GM18511 (cell line): ENCODE measurements around the gene TBX4.
A peak's percentile ranks its signal among the peaks of the same experiment; 100 is the strongest.

Experiments
- ATAC-seq: cut with Tn5 transposase; IDR thresholded peaks from one replicate; pipeline ENCODE4 v1.9.1; 2021; ENCODE audit warnings: mild to moderate bottlenecking, moderate library complexity; ENCODE audit not compliant: unreplicated experiment

TBX4 gene

DNA sequence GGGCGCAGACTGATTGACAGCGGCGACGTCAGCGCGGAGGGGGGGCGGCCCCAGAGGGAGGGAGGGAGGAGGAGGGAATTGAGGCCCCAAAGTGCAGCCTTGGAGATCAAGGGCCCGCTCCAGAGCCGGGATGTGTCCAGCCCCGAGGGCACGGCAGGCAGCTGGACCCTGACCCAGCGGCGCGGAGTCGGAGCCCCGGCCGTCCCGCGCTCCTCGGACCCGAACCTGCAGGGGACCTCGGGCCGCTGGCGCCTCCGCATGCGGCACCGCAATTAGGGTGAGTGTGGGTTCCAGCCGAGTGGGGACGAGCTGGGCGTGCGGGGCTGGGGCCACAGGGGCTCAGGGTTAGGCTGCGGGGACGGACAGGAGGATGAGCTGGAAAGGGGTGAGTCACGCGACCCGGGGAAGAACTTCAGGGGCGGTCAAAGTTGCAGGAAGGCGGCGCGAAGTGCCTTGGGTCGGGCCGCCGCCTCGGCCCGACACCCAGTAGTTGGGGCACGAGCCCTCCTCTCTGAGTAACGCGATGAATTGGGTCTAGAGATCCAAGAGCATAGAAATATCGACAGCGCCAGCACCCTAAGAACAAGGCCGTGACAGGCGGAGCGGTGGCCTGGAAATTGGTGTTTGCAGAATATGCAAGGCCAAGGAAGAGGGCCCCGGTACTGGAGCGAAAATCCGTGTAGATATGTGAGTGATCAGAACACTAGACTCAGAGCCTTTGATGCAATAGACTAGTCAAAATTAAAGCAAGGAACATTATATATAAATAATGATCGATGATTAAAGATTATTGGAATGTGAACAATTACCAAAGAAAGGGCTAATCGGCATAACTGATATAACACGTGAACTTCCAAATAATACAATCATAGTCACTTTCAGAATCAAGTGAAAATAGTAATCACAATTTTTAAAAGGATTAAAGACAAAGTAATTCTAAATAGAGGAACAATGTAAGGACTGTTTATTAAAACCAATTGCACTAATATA is at the start of gene TBX4:
TBX4 (plus strand) TSS at position 122 of the 990 bp plus-strand sequence. CDS start 4,069 bp downstream, outside the sequence.
- ATAC-seq: no peak

DNA sequence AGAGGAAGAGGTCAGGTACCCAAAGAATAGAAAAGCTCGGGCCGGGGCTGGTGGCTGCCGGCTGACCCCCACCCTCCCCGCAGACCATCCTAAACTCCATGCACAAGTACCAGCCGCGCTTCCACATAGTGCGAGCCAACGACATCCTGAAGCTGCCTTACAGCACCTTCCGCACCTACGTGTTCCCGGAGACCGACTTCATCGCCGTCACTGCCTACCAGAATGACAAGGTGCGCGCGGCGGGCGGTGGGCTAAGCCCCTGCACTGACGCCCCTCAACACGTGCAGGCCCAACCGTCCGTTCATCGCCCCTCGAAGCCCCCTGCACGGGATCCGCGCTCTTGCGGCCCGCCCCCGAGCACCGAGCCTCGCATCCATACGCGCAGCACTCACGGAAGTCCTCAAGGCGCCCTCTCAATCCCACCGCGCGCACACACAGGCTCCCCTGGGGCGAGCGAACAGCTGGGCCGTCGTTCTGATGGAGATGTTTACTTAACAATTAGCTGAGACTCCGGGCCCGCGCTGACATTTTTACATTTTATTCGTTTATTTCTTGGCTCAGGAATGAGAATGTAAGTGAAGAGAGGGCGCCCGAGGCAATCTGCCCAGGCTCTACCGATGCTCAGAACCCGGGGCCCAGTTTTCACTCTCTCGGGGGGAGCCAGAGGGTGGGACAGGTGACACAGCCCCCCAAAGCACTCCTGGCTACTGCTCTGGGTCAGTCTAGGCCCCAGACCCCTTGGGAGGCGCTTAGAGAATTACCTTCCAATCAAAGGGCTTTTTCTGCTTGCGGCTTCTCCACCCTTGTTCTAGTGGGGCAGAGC is 49.0 kb upstream of the TBX4 start:
- ATAC-seq: no peak

DNA sequence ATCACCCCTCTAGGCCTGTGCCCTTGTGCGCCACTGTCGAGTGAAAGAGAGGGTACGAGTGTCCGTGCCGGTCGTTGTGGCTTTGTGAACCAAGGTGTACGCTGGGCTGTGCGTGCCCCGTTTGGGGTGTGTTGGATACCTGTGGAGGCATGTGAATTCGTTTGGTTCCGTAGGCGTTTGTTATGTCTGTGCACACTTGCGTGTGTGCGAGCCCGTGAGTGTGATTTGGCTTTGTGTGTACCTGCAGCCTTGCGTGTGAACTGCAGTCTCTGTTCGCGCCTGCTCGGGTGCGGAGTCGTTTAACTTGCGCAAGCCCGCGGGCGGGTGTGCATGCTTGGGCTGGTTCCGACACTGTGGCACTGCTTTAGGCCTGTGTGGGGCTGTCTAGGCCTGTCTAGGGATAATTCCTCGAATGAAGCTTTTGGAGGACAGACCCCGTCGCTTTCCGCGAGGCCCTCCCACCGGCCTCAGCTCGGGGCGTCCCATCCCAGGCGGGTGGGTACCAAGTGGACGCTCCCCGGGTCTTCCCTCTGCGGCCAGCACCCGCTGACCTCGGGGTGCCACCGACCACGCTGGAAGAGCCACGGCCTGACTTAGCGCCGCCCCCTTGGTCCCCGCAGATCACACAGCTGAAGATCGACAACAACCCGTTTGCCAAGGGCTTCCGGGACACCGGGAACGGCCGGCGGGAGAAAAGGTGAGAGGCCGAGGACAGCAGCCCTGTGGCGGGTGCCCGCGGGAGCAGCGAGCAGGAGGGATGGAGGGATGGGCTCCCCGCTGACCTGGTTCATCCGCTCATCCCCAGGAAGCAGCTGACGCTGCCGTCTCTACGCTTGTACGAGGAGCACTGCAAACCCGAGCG is 48.2 kb upstream of the TBX4 start:
- no peak for ATAC-seq

DNA sequence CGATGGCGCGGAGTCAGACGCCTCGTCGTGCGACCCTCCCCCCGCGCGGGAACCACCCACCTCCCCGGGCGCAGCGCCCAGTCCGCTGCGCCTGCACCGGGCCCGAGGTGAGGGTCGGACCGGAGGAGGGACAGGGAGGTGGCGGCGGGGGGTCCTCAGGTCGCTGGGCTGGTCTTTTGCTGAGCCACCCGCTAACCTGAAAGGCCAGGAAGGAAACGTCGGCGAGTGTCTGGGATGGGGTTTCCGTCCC is 47.6 kb upstream of the TBX4 start:
- no peak for ATAC-seq

DNA sequence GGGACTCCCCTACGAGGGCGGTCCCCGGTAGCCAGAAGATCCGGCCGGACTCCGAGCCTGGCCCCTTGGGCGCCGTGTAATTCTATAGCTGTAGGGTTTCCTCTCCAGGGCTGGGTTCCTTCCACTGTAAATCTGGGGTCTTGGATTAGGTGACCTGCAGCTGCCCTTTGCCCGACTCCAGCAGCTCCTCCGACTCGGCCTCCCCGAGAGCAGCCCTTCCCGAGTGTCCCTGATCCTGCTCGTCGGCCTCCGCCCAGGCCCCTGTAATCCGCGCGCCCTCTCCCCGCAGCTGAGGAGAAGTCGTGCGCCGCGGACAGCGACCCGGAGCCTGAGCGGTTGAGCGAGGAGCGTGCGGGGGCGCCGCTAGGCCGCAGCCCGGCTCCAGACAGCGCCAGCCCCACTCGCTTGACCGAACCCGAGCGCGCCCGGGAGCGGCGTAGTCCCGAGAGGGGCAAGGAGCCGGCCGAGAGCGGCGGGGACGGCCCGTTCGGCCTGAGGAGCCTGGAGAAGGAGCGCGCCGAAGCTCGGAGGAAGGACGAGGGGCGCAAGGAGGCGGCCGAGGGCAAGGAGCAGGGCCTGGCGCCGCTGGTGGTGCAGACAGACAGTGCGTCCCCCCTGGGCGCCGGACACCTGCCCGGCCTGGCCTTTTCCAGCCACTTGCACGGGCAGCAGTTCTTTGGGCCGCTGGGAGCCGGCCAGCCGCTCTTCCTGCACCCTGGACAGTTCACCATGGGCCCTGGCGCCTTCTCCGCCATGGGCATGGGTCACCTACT is 47.1 kb upstream of the TBX4 start:
- ATAC-seq: no peak

DNA sequence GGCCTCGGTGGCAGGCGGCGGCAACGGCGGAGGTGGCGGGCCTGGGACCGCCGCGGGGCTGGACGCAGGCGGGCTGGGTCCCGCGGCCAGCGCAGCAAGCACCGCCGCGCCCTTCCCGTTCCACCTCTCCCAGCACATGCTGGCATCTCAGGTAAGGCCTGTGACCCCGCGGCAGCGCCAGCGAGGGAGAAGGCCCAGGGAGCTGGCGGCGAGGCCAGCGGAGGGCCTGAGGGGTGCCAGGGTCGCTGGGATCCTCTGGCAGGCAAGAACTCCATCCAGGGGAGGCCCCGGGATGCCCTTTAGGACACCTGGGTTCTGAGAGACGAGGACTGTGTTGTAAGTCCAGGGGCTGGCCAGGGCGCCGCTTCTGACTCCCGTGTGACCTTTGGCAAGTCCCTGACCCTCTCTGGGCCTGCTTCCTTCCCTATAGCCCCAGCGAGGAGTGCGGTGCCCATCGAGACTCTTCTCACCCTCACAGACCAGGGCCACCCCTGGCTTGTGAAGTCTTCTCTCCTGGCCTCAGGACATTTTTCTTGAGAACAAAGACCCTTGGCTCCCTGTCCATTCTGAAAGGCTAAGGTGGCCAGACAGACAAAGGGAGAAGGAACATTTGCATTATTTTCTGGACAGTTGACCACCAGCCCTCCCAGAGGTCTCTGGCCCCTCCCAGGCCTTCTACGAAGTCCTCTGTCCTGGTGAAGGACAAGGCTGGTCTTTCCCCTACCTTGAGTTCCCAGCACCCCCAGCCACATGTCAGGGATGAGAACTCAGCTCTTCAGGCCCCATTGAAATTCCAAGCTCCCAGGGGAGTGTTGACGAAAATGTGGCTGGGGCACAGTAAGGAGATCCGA is 46.3 kb upstream of the TBX4 start:
- no peak for ATAC-seq

DNA sequence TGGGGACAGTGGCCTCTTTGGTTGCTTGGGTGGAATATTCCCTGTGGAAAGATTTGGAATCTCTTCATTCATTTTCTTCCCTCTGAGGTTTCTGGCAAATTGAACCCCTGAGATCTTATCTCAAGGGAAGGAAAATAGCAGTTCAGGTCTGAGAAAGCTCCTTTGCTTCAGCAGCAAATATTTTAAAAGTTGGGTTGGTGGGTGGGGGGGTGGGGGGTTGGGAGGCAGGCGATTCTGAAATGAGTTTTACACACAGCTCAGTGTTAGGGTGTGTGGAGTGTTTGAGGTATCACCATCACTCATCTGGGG is 45.7 kb upstream of the TBX4 start:
- no peak for ATAC-seq

DNA sequence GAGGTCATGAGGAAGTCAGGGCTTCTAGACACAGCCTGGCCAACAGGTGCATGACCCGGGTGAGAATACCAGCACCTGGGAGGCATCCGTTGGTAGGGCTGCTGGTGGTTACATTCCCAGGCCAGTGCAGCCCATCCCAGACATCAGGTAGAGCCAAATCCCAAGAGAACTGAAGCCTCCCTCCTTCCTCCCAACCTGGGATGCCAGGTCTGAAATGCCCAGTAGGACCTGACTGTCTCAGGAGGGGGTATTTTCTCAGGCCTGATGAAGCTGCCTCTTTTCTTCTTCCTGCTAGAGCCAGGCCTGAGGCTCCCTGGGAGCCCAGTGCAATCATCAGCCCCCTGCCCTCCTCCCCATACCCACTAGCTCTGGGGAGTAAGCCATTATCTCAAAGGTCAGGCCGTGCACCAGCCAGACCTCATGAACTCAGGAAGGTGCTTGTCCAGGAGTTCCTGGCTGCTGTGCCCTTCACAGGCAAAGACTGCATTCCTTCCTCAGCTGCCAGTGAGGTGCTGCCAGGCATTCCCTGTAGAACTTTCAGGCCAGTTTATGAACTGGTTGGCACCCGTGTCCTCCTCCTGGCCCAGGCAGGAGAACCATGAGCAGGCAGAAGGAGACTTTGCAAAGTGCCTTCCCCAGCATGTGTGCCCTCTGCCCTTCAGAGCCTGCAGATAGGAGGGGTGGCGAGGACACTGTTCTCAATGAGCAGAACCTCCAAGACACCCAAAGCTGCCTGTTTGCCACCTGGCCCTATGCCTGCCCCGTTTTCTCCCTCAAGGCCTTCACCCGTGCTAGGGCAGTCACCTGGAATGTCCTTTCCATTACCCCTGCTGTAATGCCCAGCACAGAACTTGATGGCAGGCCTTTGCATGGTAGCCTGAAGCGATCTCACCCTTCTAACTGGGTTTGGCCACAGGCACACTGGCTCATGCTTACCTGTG is 45.0 kb upstream of the TBX4 start:
- no peak for ATAC-seq

DNA sequence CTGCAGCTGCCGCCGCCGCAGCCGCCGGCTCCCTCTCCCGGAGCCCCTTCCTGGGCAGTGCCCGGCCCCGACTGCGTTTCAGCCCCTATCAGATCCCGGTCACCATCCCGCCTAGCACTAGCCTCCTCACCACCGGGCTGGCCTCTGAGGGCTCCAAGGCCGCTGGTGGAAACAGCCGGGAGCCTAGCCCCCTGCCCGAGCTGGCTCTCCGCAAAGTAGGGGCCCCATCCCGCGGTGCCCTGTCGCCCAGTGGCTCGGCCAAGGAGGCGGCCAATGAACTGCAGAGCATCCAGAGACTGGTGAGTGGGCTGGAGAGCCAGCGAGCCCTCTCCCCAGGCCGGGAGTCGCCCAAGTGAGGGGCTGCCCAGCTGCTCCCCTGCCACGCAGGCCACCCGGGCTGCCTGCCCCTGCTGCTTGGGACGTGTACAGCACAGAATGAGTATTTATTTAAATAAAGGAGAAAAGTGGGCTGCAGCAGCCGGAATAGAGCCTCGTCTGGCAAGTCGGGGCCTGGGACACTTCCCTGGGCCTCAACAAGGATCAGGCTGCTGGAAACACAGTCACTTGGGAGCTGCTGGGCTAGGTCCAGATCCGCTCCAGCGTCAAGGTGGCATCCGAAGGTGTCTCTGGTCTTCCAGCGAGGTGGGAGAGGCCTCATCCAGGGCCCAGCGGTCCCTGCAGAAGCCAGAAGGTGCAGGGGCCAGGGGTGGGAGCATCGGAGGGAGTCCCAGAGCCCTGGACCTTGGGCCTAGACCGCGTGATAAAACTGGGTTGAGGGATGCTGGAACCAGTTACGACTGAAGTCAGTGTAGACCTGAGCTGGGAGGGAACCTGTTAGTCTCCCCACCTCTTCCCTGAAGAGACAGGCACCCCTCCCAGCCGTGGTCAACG is 43.8 kb upstream of the TBX4 start:
- ATAC-seq: no peak

DNA sequence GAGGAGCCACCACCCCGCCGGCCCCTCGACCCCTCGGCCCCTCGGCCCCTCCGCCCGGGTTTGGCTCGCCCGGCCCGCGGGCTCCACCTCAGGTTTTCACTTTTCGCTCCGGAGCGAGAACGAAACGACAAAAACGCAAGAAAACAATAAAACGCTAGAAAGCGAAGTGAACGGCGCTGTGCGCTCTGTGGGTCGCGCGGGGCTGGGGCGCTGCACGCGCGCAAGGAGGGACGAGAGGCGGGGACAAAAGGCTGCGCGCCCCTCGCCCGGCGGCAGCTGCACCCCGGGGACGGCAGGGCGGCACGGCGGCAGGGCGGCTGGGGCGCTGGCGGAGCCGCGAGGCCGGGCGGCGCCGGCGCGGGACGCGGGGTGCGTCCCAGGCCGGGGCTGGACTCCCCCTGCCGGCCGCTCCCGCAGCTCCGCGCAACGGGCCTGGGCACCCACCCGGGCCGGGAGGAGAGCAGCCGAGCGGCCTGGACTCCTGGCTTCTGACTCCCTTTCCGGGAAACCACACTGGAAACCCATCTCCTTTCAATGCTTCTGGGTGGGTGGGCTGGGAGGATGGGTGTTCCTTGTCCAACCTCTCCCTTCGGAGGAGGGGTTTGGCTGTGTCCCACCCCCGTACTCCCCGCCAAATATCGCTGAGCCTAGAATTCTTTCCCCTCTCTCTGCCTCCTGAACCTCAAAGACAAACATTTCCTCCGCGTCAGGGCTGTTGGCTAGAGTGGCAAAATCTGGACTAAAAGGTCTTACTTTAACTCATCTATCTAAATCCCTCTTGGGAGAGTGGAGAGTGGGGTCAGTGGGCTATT is 42.7 kb upstream of the TBX4 start:
- no peak for ATAC-seq

DNA sequence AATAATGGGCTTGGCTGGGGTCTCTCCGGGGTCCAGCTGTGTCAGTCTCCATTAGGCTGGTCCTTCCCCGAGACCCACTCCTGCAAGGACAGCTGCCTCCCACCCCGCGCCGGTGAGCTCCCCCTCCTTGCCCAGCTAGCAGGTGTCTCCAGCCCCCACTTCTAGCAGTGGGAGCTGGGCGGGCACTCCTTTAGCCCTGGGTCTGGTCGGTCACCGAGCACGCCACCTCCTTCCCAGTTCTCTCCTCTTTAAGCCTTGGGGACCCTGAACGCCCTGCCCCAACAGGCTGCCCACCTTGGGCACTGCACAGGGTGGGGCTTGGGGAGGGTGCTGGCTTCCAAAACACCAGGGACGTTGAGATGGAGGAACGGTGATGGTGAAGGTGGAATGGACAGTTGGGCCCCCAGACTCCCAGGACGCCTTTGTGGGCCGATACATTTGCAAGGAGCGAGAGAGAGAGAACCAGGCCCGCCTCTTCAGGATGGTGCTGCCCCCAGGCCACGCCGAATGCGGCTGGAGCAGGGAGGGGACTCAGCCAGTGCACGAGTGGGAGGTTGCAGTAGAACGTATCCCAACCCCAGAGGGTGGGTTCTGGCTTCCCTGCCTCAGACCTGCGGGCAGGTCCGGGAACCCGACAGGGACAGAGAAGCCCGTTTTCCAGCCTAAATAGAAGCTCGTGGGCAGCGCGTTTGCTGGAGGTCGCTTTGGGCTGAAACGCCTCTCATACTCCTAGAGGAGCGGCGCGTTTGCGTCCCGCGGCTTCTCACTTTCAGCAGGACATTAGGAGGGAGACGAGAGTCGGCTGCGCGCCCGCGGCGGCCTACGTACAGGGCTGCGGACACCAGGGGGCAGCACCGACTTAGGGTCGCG is 41.8 kb upstream of the TBX4 start:
- no peak for ATAC-seq

DNA sequence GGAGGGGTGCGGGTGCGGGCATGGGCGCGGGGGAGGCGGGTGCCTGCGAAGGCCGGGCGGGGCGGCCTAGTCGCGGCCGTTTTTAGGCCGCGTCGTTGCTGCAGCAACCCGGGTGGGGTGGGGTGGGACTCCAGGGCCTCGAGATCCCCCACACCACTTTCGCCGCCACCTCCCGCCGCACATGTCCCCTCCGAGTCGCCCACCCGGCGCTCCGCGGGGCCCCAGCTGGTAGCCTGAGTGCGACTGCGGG is 41.3 kb upstream of the TBX4 start:
- ATAC-seq: no peak

DNA sequence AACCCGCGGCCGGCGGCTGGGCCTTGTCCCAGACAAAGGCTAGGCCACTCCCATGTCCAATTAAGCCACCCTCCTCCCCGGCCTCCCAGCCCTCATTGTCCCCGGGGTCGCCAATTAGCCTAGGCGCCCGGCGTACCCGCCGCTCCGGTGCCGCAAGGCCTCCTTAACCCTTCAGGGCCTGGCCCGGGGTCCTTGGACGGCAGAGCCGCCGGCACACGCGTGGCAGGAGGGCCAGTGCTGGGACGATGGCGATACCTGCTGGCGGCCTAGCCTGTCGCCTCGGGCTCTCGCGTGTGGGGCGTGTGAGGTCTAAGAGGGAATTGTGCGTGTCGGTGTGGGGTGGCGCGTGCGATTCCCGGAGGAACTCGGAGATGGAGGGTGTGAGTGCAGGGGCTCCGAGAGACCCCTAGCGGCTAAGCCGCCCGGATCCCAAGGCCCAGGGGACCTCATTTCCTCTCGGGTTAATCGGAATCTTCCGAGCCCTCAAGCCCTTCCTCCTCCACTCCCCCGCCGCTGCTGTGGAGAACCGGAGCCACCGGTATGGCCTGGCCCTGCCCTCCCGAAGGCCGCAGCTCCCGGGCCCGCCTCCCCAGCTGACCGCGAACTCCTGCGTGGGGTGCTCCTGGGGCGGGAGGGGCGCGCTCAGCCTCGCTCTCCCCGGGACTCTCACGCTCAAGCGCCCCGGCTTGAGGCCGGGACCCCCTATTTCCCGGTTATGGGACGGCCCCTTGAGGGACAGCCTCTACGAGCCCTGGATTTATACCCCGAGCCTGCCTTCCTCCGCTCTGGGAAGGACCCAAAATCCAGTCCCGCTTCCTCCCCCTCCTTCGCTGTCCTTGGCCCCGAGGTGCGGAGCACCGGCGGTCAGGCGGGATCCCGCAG is 40.7 kb upstream of the TBX4 start:
- ATAC-seq: peak; percentile 9

DNA sequence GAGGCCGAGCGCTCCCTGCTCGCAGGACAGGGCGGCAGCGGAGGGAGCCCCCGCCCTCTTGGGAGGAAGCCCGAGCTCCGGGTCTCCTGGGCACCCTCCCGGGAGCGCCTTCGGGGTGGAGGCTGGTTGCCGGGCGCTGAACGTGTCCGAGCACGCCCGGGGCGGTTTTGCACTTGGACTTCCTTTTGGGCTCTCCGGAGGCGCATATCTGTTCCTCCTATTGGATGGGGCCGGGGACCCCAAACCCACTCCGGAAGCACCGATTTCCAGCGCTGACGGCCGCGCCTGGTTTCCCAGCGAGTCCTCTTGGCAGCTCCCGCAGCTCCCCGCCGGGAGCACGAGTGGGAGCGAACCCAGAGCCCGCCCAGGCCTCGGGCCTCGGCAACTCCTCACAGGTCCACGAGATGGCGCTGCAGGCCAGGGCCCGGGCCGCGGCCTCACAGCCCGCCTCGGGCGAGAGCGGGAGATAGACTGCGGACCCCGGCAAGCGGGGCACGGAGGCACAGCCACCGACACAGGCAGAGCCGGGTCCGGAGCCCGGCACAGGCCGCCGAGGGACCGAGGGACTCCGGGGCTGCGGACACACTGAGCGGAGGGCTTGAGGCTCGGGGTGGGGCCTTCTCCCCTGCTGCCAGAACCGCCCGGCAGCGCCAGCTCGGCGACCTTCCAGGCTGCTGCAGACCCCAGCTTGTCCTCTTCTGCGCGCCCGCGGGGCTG is 39.9 kb upstream of the TBX4 start:
- ATAC-seq: peak; percentile 64
